A549 (cell line): ENCODE data around the gene KIFAP3. TPM values are rescaled to one million over a fixed set of nuclear protein-coding genes. Genes with fewer than 3 reads are reported as not detected.
"Not testable (repeated sequence)": the region's sequence is repeated elsewhere in the genome, so short reads cannot be mapped to it uniquely, and the experiment has no call there.

Source experiments
- ATAC-seq, 2 experiments: fragments of 200-7000 bp in 1 of 2; fragments of >200 bp in 1 of 2; cut with Nextera tagmentation in 1 of 2; cut with Tn5 transposase in 1 of 2; 3 replicates each; pipeline versions ENCODE4 v1.8.0 to v1.9.1; 2018 to 2020; ENCODE audit warnings: mild to moderate bottlenecking in 1 of 2, moderate library complexity in 1 of 2
- CTCF ChIA-PET: fragments of 300-600 bp; sonication (Branson Sonifier 250); formaldehyde crosslinking; extraction: SDS; loops from one replicate; lab custom pipeline; 2021; ENCODE audit warnings: antibody characterized with exemption, inconsistent platforms; lab: Yijun Ruan, JAX
- POLR2A ChIA-PET: fragments of 350-600 bp; formaldehyde crosslinking; extraction: SDS; loops from one replicate; lab custom pipeline; 2021; ENCODE audit warnings: antibody characterized with exemption, inconsistent platforms; lab: Yijun Ruan, JAX
- DNase-seq, 2 experiments: peaks; one replicate each; pipeline versions ENCODE4 v3.0.0 to v3.0.0-alpha.2; 2011 to 2016; ENCODE audit warnings: low read depth in 1 of 2, low spot score in 1 of 2
- FAIRE-seq: peaks from 2 replicates; lab custom pipeline; 2011; peaks lifted over from hg19 to GRCh38; lab: Jason Lieb, UNC
- H3K27ac ChIP-seq, 2 experiments: fragments of >200 bp; sonication (Bioruptor Twin); formaldehyde crosslinking; 3 replicates each; pipeline ENCODE4 v1.5.1; 2016 to 2017
- H3K4me1 ChIP-seq: fragments of >200 bp; sonication (Bioruptor Twin); formaldehyde crosslinking; 3 replicates; pipeline ENCODE4 v1.6.1; 2016
- H3K4me2 ChIP-seq: fragments of >200 bp; sonication (Bioruptor Twin); formaldehyde crosslinking; 3 replicates; pipeline ENCODE4 v1.6.1; 2016
- H3K4me3 ChIP-seq: fragments of >200 bp; sonication (Bioruptor Twin); formaldehyde crosslinking; 3 replicates; pipeline ENCODE4 v1.5.1; 2016
- H3K9me3 ChIP-seq: fragments of >200 bp; sonication (Bioruptor Twin); formaldehyde crosslinking; 3 replicates; pipeline ENCODE4 v1.6.1; 2016
- BHLHE40 ChIP-seq: IDR thresholded peaks from 2 replicates; pipeline ENCODE4 v1.6.1; 2012; ENCODE audit warnings: low read depth, low read length, inconsistent platforms
- CBX8 ChIP-seq: fragments of 200-600 bp; sonication (generic); IDR thresholded peaks from 2 replicates; pipeline ENCODE4 v1.6.1; 2016
- CHD2 ChIP-seq: fragments of 150-350 bp; IDR thresholded peaks from 2 replicates; pipeline ENCODE4 v1.6.1; 2014; ENCODE audit warnings: low read length; ENCODE audit not compliant: partially characterized antibody
- EHMT2 ChIP-seq: fragments of 200-600 bp; sonication (generic); IDR thresholded peaks from 2 replicates; pipeline ENCODE4 v1.6.1; 2016; ENCODE audit warnings: antibody characterized with exemption, low read depth, mild to moderate bottlenecking, moderate library complexity
- ESRRA ChIP-seq: fragments of 150-350 bp; IDR thresholded peaks from 2 replicates; pipeline ENCODE4 v1.6.1; 2014; ENCODE audit warnings: mild to moderate bottlenecking, low read length, borderline replicate concordance
- KDM5A ChIP-seq: fragments of 200-600 bp; sonication (generic); IDR thresholded peaks from 2 replicates; pipeline ENCODE4 v1.6.1; 2016; ENCODE audit warnings: antibody characterized with exemption, mild to moderate bottlenecking
- MAZ ChIP-seq: fragments of 150-350 bp; IDR thresholded peaks from 2 replicates; pipeline ENCODE4 v1.6.1; 2014; ENCODE audit warnings: antibody characterized with exemption, low read depth, low read length, borderline replicate concordance
- NFE2L2 ChIP-seq: fragments of 150-350 bp; conservative IDR thresholded peaks from 2 replicates; pipeline ENCODE4 v1.6.1; 2014; ENCODE audit warnings: low read length
- NPAS2 ChIP-seq: fragments of 250-450 bp; sonication (Bioruptor Pico); IDR thresholded peaks from 2 replicates; pipeline ENCODE4 v1.8.0; 2022; ENCODE audit warnings: mild to moderate bottlenecking, moderate library complexity, borderline replicate concordance
- NR3C1 ChIP-seq: fragments of >200 bp; sonication (Bioruptor Twin); formaldehyde crosslinking; IDR thresholded peaks from 3 replicates; pipeline ENCODE4 v1.6.1; 2017
- POLR2A ChIP-seq: IDR thresholded peaks from 2 replicates; pipeline ENCODE4 v1.6.1; 2012; ENCODE audit warnings: mild to moderate bottlenecking, low read length
- POLR2AphosphoS2 ChIP-seq: conservative IDR thresholded peaks from 2 replicates; pipeline ENCODE4 v1.6.1; 2012; ENCODE audit warnings: low read length, improper control_type of control experiment, inconsistent platforms
- RCOR1 ChIP-seq: fragments of 150-350 bp; IDR thresholded peaks from 2 replicates; pipeline ENCODE4 v1.6.1; 2014; ENCODE audit warnings: antibody characterized with exemption, low read length, low read depth
- RFX5 ChIP-seq: fragments of 450-650 bp; IDR thresholded peaks from 2 replicates; pipeline ENCODE4 v1.7.1; 2014; ENCODE audit warnings: antibody characterized with exemption, mild to moderate bottlenecking, moderate library complexity
- RNF2 ChIP-seq: fragments of 200-600 bp; sonication (generic); IDR thresholded peaks from 2 replicates; pipeline ENCODE4 v1.6.1; 2016; ENCODE audit warnings: low read depth, mild to moderate bottlenecking, antibody characterized with exemption, moderate library complexity, borderline replicate concordance
- SREBF2 ChIP-seq: fragments of 450-650 bp; IDR thresholded peaks from 2 replicates; pipeline ENCODE4 v1.6.1; 2014; ENCODE audit warnings: mild to moderate bottlenecking, moderate library complexity
- TFCP2L1 ChIP-seq: fragments of 250-450 bp; sonication (Bioruptor Pico); IDR thresholded peaks from 2 replicates; pipeline ENCODE4 v1.5.0; 2021; ENCODE audit warnings: mild to moderate bottlenecking
- ZFP36 ChIP-seq: fragments of 450-650 bp; IDR thresholded peaks from 2 replicates; pipeline ENCODE4 v1.6.1; 2014; ENCODE audit warnings: borderline replicate concordance; ENCODE audit not compliant: partially characterized antibody
- WGBS: methylation state at CpG from one replicate; pipeline ENCODE4 v1.1.6; 2017; ENCODE audit errors: missing lambda C conversion rate; 5-methylcytosine and 5-hydroxymethylcytosine counted together
- polyA plus RNA-seq, 4 experiments: library from polyadenylated mRNA; depleted of rRNA in 3 of 4; stranded (reverse); fragments of >200 nt; fragmentation: RNase III in 1 of 4; extraction: RNeasy Plus Mini Kit Qiagen cat#74134 plus additional on column Dnase treatment in 1 of 4; gene quantifications; 2 replicates in 3 of 4; 3 replicates in 1 of 4; pipeline ENCODE4 v1.2.3, GENCODE V29; 2011 to 2017
- TF ChIP-seq, protein P1 (sequence below): fragments of >200 bp; sonication (Bioruptor Twin); formaldehyde crosslinking; IDR thresholded peaks from 3 replicates; pipeline ENCODE4 v1.5.1; 2016
- TF ChIP-seq, protein P2 (sequence below): fragments of 250-450 bp; sonication (Bioruptor Pico); IDR thresholded peaks from 2 replicates; pipeline ENCODE4 v1.5.0; 2020; ENCODE audit warnings: low read depth, mild to moderate bottlenecking, moderate library complexity
- TF ChIP-seq, protein P3 (sequence below): IDR thresholded peaks from 2 replicates; pipeline ENCODE4 v1.6.1; 2012

KIFAP3 gene
- polyA plus RNA-seq, 2 of the 4 experiments (the other 2 are of a cell fraction) = 11.7 to 19.0 TPM

DNA sequence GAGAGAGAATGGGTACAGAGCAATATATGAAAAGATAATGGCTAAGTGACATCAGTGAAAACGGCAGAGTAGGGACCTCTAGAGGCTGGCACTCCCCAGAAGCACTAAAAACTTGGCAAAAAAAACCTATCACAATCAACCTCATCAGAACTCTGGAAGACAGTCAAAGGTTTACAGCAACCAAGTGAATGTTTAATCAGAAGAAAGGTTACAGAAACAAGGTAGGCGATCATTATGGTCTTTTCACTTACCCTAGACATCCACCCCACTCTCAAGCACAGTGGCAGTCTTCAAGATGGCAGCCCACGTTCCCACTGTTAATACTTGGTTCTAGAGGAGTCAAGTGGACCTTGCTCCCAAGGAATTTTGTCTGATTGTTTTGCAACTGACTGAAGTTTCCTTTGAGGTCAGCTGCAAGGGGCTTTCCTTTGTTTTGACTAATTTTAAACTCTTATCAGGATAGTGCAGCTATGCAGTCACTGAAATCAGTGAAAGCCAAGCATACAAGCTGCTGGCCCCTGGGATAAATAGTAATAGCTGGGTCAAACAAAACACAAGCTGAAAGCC is 7.2 kb downstream of the KIFAP3 start:
- CTCF ChIA-PET = no interaction called here

DNA sequence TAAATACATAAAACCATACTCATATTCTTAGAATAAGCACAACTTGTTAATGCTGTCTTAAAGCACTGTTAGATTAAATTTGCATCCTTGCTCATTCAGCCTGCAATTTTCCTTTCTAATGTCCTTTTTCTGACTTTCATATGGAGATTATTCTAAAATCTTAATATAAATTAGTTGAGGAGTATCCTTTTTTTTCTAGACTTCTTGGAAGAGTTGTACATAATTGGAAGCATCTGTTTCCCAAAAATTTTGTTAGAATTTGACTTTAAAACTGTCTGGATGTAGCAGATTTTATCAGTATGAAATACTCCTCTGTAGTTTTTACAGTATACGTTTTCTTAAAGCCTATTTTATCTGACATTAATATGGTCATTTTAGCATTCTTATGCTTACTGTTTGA is 9.7 kb downstream of the KIFAP3 start:
- WGBS = 72% methylated on average over 1 of the region's 1 CpG
- ATAC-seq = no peak

More for the DNA sequence above, 7.2 kb downstream of the KIFAP3 start:
- Histone ChIP-seq H3K4me3 (no peak overlapping the region), H3K9me3 (no peaks in the 10 kb centered on the region), H3K4me1 (no peaks in the 10 kb centered on the region), H3K27ac (no peak overlapping the region), H3K4me2 (no peak overlapping the region)
- DNase-seq = no peak
- WGBS = 51% methylated on average over 3 of the region's 3 CpGs
- ATAC-seq = no peak
- FAIRE-seq = no peak
- POLR2A ChIA-PET = no interaction called here
- TF ChIP-seq POLR2A (no peak), EHMT2 (peak; percentile 83; the same call in 1 of the 2 replicates), RFX5 (no peak), TFCP2L1 (CRISPR knock-in tag) (no peak)

DNA sequence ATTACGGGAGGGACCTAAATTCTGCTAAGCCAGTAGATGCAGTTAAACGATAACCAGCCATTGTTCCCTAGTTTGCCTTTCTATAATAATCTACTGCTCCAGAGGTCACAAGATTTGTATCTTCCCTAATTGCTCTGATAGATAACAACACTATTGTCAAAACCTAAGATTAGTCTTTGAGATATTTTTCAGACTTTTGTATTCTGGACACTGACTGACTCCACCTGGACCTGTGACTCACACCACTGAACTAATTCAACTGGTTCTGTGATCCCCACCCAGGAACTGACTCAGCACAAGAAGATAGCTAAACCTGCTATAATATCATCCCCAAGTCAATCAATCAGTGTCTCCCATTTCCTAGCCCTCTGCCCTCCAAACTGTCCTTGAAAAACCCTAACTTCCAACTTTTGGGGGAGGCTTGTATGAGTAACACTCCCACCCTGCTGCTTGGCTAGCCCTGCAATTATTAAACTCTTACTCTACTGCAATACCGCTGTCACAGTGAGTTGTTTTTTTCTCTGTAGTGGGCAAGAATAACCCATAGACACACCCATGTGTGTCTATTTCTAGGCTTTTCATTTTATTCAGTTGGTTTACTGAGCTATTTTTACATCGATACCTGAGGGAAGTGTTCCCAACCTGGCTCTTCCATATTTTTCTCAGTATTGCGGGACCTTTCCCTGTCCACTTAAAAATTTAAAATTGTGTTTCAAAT is 11.2 kb downstream of the KIFAP3 start:
- Histone ChIP-seq H3K27ac (no peak overlapping the region), H3K4me1 (no peaks in the 10 kb centered on the region), H3K4me3 (no peak overlapping the region), H3K9me3 (no peaks in the 10 kb centered on the region)
- ATAC-seq (peak in 1 of 2 experiments; percentile 53; a peak in 1 of 6 replicates), FAIRE-seq (no peak)
- TF ChIP-seq ZFP36 (no peak), NPAS2 (CRISPR knock-in tag) (no peak), NFE2L2 (no peak), RFX5 (no peak), BHLHE40 (no peak), TFCP2L1 (CRISPR knock-in tag) (no peak), NR3C1 (no peak), POLR2AphosphoS2 (no peak)
- TF ChIP-seq, protein P1, sequence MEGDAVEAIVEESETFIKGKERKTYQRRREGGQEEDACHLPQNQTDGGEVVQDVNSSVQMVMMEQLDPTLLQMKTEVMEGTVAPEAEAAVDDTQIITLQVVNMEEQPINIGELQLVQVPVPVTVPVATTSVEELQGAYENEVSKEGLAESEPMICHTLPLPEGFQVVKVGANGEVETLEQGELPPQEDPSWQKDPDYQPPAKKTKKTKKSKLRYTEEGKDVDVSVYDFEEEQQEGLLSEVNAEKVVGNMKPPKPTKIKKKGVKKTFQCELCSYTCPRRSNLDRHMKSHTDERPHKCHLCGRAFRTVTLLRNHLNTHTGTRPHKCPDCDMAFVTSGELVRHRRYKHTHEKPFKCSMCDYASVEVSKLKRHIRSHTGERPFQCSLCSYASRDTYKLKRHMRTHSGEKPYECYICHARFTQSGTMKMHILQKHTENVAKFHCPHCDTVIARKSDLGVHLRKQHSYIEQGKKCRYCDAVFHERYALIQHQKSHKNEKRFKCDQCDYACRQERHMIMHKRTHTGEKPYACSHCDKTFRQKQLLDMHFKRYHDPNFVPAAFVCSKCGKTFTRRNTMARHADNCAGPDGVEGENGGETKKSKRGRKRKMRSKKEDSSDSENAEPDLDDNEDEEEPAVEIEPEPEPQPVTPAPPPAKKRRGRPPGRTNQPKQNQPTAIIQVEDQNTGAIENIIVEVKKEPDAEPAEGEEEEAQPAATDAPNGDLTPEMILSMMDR = no peak
- TF ChIP-seq, protein P2, sequence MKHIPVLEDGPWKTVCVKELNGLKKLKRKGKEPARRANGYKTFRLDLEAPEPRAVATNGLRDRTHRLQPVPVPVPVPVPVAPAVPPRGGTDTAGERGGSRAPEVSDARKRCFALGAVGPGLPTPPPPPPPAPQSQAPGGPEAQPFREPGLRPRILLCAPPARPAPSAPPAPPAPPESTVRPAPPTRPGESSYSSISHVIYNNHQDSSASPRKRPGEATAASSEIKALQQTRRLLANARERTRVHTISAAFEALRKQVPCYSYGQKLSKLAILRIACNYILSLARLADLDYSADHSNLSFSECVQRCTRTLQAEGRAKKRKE (CRISPR knock-in tag) = no peak
- TF ChIP-seq, all 56 proteins: peak for 0
- WGBS = 63% methylated on average over 5 of the region's 5 CpGs
- ChIA-PET POLR2A (no interaction called here), CTCF (no interaction called here)
- peak in 1 of 2 experiments; percentile 25 for DNase-seq
- 0 out of 3 replicates have a peak overlapping the region, but pooled peaks have one; percentile 21 for H3K4me2 ChIP-seq

More for the DNA sequence above, 9.7 kb downstream of the KIFAP3 start:
- Histone ChIP-seq H3K4me2 (no peak overlapping the region), H3K4me3 (no peak overlapping the region), H3K4me1 (no peaks in the 10 kb centered on the region), H3K9me3 (no peaks in the 10 kb centered on the region), H3K27ac (no peak overlapping the region)
- ChIA-PET POLR2A (no interaction called here), CTCF (no interaction called here)
- DNase-seq (no peak), FAIRE-seq (no peak)
- TF ChIP-seq TFCP2L1 (CRISPR knock-in tag) (no peak), ZFP36 (no peak), NFE2L2 (no peak), RCOR1 (no peak), MAZ (no peak), SREBF2 (no peak), ESRRA (no peak), CBX8 (no peak), KDM5A (no peak), RNF2 (no peak), CHD2 (no peak)
- TF ChIP-seq, protein P2 (CRISPR knock-in tag) = no peak
- TF ChIP-seq, protein P3, sequence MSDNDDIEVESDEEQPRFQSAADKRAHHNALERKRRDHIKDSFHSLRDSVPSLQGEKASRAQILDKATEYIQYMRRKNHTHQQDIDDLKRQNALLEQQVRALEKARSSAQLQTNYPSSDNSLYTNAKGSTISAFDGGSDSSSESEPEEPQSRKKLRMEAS = no peak

DNA sequence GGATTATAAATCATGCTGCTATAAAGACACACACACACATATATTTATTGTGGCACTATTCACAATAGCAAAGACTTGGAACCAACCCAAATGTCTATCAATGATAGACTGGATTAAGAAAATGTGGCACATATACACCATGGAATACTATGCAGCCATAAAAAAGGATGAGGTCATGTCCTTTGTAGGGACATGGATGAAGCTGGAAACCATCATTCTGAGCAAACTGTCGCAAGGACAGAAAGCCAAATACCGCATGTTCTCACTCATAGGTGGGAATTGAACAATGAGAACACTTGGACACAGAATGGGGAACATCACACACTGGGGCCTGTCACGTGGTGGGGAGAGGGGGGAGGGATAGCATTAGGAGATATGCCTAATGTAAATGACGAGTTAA is 12.8 kb downstream of the KIFAP3 start:
- ATAC-seq, H3K9me3 ChIP-seq, POLR2A ChIA-PET, CTCF ChIA-PET, DNase-seq, H3K27ac ChIP-seq, FAIRE-seq, H3K4me1 ChIP-seq, H3K4me2 ChIP-seq, H3K4me3 ChIP-seq: not testable (repeated sequence)
- 63% methylated on average over 4 of the region's 4 CpGs for WGBS

DNA sequence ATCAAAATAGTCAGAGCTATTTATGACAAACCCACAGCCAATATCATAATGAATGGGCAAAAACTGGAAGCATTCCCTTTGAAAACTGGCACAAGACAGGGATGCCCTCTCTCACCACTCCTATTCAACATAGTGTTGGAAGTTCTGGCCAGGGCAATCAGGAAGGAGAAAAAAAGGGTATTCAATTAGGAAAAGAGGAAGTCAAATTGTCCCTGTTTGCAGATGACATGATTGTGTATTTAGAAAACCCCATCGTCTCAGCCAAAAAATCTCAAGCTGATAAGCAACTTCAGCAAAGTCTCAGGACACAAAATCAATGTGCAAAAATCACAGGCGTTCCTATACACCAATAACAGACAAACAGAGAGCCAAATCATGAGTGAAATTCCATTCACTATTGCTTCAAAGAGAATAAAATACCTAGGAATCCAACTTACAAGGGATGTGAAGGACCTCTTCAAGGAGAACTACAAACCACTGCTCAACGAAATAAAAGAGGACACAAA is 14.4 kb downstream of the KIFAP3 start:
- H3K27ac ChIP-seq, POLR2A ChIA-PET, H3K9me3 ChIP-seq, DNase-seq, H3K4me3 ChIP-seq, CTCF ChIA-PET, H3K4me2 ChIP-seq, FAIRE-seq, ATAC-seq, H3K4me1 ChIP-seq: not testable (repeated sequence)
- 60% methylated on average over 3 of the region's 3 CpGs for WGBS
